K562 (cell line): Measurements from ENCODE around the gene FRMD4A. TPM values are rescaled to one million over a fixed set of nuclear protein-coding genes. Genes with fewer than 3 reads are reported as not detected.

Source experiments
- ATAC-seq: fragments of 200-7000 bp; cut with Tn5 transposase; 3 replicates; pipeline ENCODE4 v1.9.1; 2020; ENCODE audit warnings: moderate library complexity
- BruUV-seq: library from RNA; stranded (reverse); fragments of 400-500 nt; replicated peaks from 2 replicates; lab custom pipeline; 2021; lab: Mats Ljungman, UMichigan
- CTCF ChIA-PET: fragments of 300-600 bp; formaldehyde crosslinking; extraction: SDS; loops from one replicate; lab custom pipeline; 2021; ENCODE audit warnings: low intra/inter-chr PET ratio; lab: Yijun Ruan, JAX
- POLR2A ChIA-PET: fragments of 300-600, 350-650 bp; sonication (Branson Sonifier 250); formaldehyde crosslinking; extraction: SDS; loops from one replicate; lab custom pipeline; 2021; ENCODE audit warnings: antibody characterized with exemption, inconsistent platforms; lab: Yijun Ruan, JAX
- DNase-seq, 4 experiments: peaks; one replicate each; pipeline versions ENCODE4 v3.0.0 to v3.0.0-alpha.2; 2011 to 2018; ENCODE audit warnings: low spot score in 3 of 4, mixed read lengths in 3 of 4; ENCODE audit errors: extremely low read depth in 1 of 4
- FAIRE-seq: peaks from 2 replicates; lab custom pipeline; 2011; peaks lifted over from hg19 to GRCh38; lab: Jason Lieb, UNC
- H2AFZ ChIP-seq: 2 replicates; pipeline ENCODE4 v1.6.0; 2011; ENCODE audit warnings: low read depth, low read length, control low read depth, inconsistent platforms
- H3K27ac ChIP-seq: fragments of 200-600 bp; 3 replicates; pipeline ENCODE4 v1.8.0; 2011; ENCODE audit warnings: low read depth, mild to moderate bottlenecking, control low read depth, inconsistent platforms, low read length, moderate library complexity, mixed read lengths; ENCODE audit errors: extremely low read depth
- H3K27me3 ChIP-seq, 2 experiments: fragments of 300-600 bp in 1 of 2; 2 replicates in 1 of 2; 3 replicates in 1 of 2; pipeline versions ENCODE4 v1.6.0 to v1.8.0; 2011; ENCODE audit warnings: inconsistent platforms in 2 of 2, low read length in 2 of 2, mild to moderate bottlenecking in 1 of 2, mixed read lengths in 1 of 2, moderate library complexity in 1 of 2; ENCODE audit not compliant: control insufficient read depth in 2 of 2, insufficient read depth in 2 of 2
- H3K36me3 ChIP-seq: fragments of 300-600 bp; 3 replicates; pipeline ENCODE4 v1.8.0; 2011; ENCODE audit warnings: mild to moderate bottlenecking, low read length, inconsistent platforms; ENCODE audit not compliant: control insufficient read depth, insufficient read depth
- H3K4me1 ChIP-seq, 2 experiments: fragments of 200-600 bp in 1 of 2; replicated peaks in 1 of 2; 2 replicates in 1 of 2; 3 replicates in 1 of 2; pipeline versions ENCODE4 v1.5.1 to v1.8.0; 2011; ENCODE audit warnings: inconsistent platforms in 2 of 2, low read length in 2 of 2, mild to moderate bottlenecking in 1 of 2, mixed read lengths in 1 of 2, moderate library complexity in 1 of 2; ENCODE audit not compliant: control insufficient read depth in 2 of 2, insufficient read depth in 2 of 2
- H3K4me2 ChIP-seq: 2 replicates; pipeline ENCODE4 v1.6.1; 2011; ENCODE audit warnings: low read length, control low read depth, inconsistent platforms, mixed read lengths; ENCODE audit not compliant: insufficient read depth
- H3K4me3 ChIP-seq: fragments of 200-600 bp; sonication (generic), shearing (Covaris generic); 2 replicates; pipeline ENCODE4 v1.5.1; 2016; ENCODE audit warnings: control low read depth, inconsistent platforms
- H3K79me2 ChIP-seq: fragments of 200-600 bp; 3 replicates; pipeline ENCODE4 v1.8.0; 2011; ENCODE audit warnings: low read length, inconsistent platforms; ENCODE audit not compliant: control insufficient read depth, insufficient read depth
- H3K9ac ChIP-seq, 2 experiments: 2 replicates each; pipeline versions ENCODE4 v1.6.0 to v1.6.1; 2011; ENCODE audit warnings: low read depth in 2 of 2, low read length in 2 of 2, control low read depth in 1 of 2, inconsistent platforms in 1 of 2, mild to moderate bottlenecking in 1 of 2, mixed read lengths in 1 of 2; ENCODE audit not compliant: insufficient read depth in 1 of 2
- H3K9me1 ChIP-seq: one replicate; pipeline ENCODE4 v1.6.0; 2011; ENCODE audit warnings: inconsistent platforms, mild to moderate bottlenecking, low read length, moderate library complexity; ENCODE audit not compliant: control insufficient read depth, insufficient read depth
- H3K9me3 ChIP-seq: replicated peaks from 2 replicates; pipeline ENCODE4 v1.5.1; 2011; ENCODE audit warnings: low read depth, low read length, inconsistent platforms; ENCODE audit not compliant: control insufficient read depth, insufficient read depth
- H4K20me1 ChIP-seq: replicated peaks from 2 replicates; pipeline ENCODE4 v1.6.1; 2011; ENCODE audit warnings: low read length, inconsistent platforms, mixed read lengths; ENCODE audit not compliant: control insufficient read depth, insufficient read depth
- HNRNPUL1 ChIP-seq: fragments of 200-400 bp; formaldehyde crosslinking; IDR thresholded peaks from 2 replicates; pipeline ENCODE4 v1.6.1; 2017; ENCODE audit warnings: low read length
- KDM1A ChIP-seq, 2 experiments: fragments of 450-650 bp; IDR thresholded peaks; 2 replicates each; pipeline ENCODE4 v1.6.1; 2016; ENCODE audit warnings: mild to moderate bottlenecking in 2 of 2
- KLF16 ChIP-seq: IDR thresholded peaks from 2 replicates; pipeline ENCODE4 v1.6.1; 2016; ENCODE audit warnings: antibody characterized with exemption
- MED1 ChIP-seq: sonication (generic); formaldehyde crosslinking; IDR thresholded peaks from 2 replicates; pipeline ENCODE4 v1.8.1; 2023; ENCODE audit warnings: missing genetic modification reagents, borderline replicate concordance
- NEUROD1 ChIP-seq: fragments of 150-350 bp; IDR thresholded peaks from 2 replicates; pipeline ENCODE4 v1.6.1; 2014; ENCODE audit warnings: borderline replicate concordance, low read length, low read depth; ENCODE audit not compliant: partially characterized antibody
- RBM15 ChIP-seq: fragments of 200-400 bp; formaldehyde crosslinking; IDR thresholded peaks from 2 replicates; pipeline ENCODE4 v1.6.1; 2018; ENCODE audit warnings: mild to moderate bottlenecking, low read length, moderate library complexity; ENCODE audit not compliant: insufficient read depth
- RBM17 ChIP-seq: fragments of 200-400 bp; formaldehyde crosslinking; IDR thresholded peaks from 2 replicates; pipeline ENCODE4 v1.6.1; 2017; ENCODE audit warnings: low read depth, mild to moderate bottlenecking, low read length, borderline replicate concordance
- TFAP4 ChIP-seq: sonication (generic); formaldehyde crosslinking; IDR thresholded peaks from 2 replicates; pipeline ENCODE4 v1.8.0; 2022; ENCODE audit warnings: missing genetic modification reagents, mild to moderate bottlenecking, moderate library complexity, borderline replicate concordance
- USF2 ChIP-seq: sonication (generic); formaldehyde crosslinking; IDR thresholded peaks from 2 replicates; pipeline ENCODE4 v1.5.0; 2020; ENCODE audit warnings: missing genetic modification reagents
- ZKSCAN3 ChIP-seq: fragments of 250-450 bp; sonication (Bioruptor Pico); IDR thresholded peaks from 2 replicates; pipeline ENCODE4 v1.4.0; 2020
- ZNF398 ChIP-seq: fragments of 250-450 bp; sonication (Bioruptor Pico); IDR thresholded peaks from 2 replicates; pipeline ENCODE4 v1.8.0; 2021; ENCODE audit warnings: moderate library complexity, mild to moderate bottlenecking, inconsistent platforms
- ZNF592 ChIP-seq: fragments of 450-650 bp; IDR thresholded peaks from 2 replicates; pipeline ENCODE4 v1.6.1; 2017; ENCODE audit warnings: antibody characterized with exemption, mild to moderate bottlenecking
- WGBS: fragments of 100-300 bp; shearing (Covaris generic); methylation state at CpG from one replicate; pipeline ENCODE4 v1.1.6; 2016; ENCODE audit warnings: low coverage, mixed read lengths; ENCODE audit not compliant: insufficient coverage; ENCODE audit errors: missing lambda C conversion rate; 5-methylcytosine and 5-hydroxymethylcytosine counted together
- in situ Hi-C: fragments of 300-500 bp; cut with MboI; formaldehyde crosslinking; loops from 4 replicates; pipeline ENCODE4 v1.15.0; 2018; ENCODE audit warnings: inconsistent platforms, mixed read lengths
- intact Hi-C: fragments of 100-400 bp; cut with micrococcal nuclease; formaldehyde crosslinking; loops from 2 replicates; pipeline ENCODE4 v1.14.2; 2022
- polyA plus RNA-seq, 8 experiments: library from polyadenylated mRNA; depleted of rRNA in 4 of 8; stranded (reverse) in 5 of 8; unstranded in 3 of 8; fragments of >200 nt; fragmentation: Nextera tagmentation in 2 of 8; fragmentation: Illumina TruSeq in 1 of 8; extraction: Ambion mirVana in 2 of 8; extraction: Trizol in 1 of 8; gene quantifications; 2 replicates each; pipeline versions ENCODE4 v1.2.1 to v1.2.3, GENCODE V29; 2011 to 2014; ENCODE audit warnings: inconsistent platforms in 1 of 8, missing spikeins in 1 of 8
- total RNA-seq, 7 experiments: library from RNA; depleted of rRNA in 6 of 7; stranded (reverse); fragments of >200 nt in 6 of 7; fragmentation: Illumina TruSeq in 2 of 7; extraction: Trizol in 2 of 7; gene quantifications; 2 replicates each; pipeline versions ENCODE4 v1.2.1 to v1.2.3, GENCODE V29; 2011 to 2021; ENCODE audit warnings: low replicate concordance in 1 of 7

The FRMD4A gene
- total and polyA plus RNA-seq, 9 of the 15 experiments (the other 6 are each of a cell fraction or from before 2014, with no cell fraction given) = 0.80 to 5.2 (median 3.0) TPM

GRCh38 chr10:14372606-14373005 lies 41.9 kb upstream of the FRMD4A start (continued):
- TF ChIP-seq ZNF398 (CRISPR knock-in tag) (no peak), TFAP4 (CRISPR knock-in tag) (no peak), NEUROD1 (no peak), KDM1A (IDR thresholded peaks at IDR 0.05) (no peak), RBM15 (no peak)

- 0% methylated on average over 4 of the region's 4 CpGs for WGBS
- TF ChIP-seq MED1 (CRISPR knock-in tag) (no peak), HNRNPUL1 (no peak), KLF16 (no peak), RBM17 (no peak), ZNF592 (no peak), ZKSCAN3 (CRISPR knock-in tag) (no peak), USF2 (CRISPR knock-in tag) (no peak)
These were observed 40.9 kb upstream of the FRMD4A start for GRCh38 chr10:14371581-14371980.

More at GRCh38 chr10:14371581-14371980, 40.9 kb upstream of the FRMD4A start:
- H3K9me1 ChIP-seq = no peaks in the 10 kb centered on the region
- no TSS peak for BruUV-seq
- no peaks in the 10 kb centered on the region for H3K79me2 ChIP-seq
- in situ Hi-C loops (no loop called here), intact Hi-C loops (no loop called here)
- no peak overlapping the region for H3K9ac ChIP-seq
- H3K27ac ChIP-seq = no peak overlapping the region
- H2AFZ ChIP-seq = no peak overlapping the region
- FAIRE-seq = no peak
- H3K4me3 ChIP-seq = no peak overlapping the region
- H4K20me1 ChIP-seq = no peaks in the 10 kb centered on the region; the same call in 1 of the 2 replicates
- ATAC-seq = no peak
- CTCF ChIA-PET = no interaction called here
- POLR2A ChIA-PET = interaction anchor here (0.5 to 0.6 kb wide), 2 partner anchors 653 to 919 kb away, joined by 3 to 4 read pairs; no protein-coding TSS in a partner anchor
- H3K27me3 ChIP-seq = peaks cover 0 to 7% of the 10 kb centered on the region in 2 experiments; a peak in 2 of 5 replicates
- no peaks in the 10 kb centered on the region for H3K36me3 ChIP-seq
- no peaks in the 10 kb centered on the region for H3K9me3 ChIP-seq
- no peak for DNase-seq
- no peak overlapping the region for H3K4me2 ChIP-seq
- H3K4me1 ChIP-seq = no peaks in the 10 kb centered on the region
